ENCODE measurements around the gene TUBGCP6.

DNA sequence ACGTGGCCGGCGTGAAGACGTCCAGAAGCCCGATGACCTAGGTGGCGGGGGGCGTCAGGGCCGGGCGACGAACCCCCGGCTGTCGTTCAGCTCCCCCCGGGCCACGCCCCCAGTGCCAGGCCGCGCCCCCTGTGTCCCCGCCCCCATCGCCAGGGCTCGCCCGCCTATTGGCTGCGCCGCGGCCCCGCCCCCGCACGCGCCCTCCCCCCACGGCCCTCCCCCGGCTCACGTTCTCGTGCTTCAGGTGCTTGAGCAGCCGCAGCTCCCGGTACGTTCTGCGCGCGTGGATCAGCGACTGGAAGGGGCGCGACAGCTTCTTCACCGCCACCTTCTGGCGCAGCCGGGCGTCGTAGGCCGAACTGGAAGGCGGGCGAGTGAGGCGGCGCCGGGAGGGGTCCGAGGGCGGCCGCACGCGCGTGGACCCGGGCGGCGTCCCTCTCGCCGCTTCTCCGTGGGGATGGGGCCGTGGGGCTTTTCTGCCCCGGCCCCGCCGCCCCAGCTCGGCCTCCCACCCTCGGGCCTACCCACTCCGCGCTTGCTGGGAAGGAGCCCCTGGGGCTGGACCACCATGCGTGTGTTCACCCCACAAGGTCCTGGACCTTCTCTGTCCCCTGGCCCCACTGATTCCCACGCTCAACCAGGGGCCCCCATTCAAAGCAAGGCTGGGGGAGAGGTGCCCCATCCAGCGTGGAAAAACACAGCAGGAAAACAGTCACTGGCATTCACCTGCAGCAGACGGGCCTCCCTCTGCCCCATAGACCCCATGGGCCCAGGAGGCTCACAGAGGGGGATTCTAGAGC is 23.0 kb upstream of the TUBGCP6 start:
- TF ChIP-seq TCF4 (CRISPR knock-in tag; IDR thresholded peaks at IDR 0.05; ENCODE audit: borderline replicate concordance), result no peak
- TF ChIP-seq ZNF565 (CRISPR knock-in tag; conservative IDR thresholded peaks at IDR 0.05; ENCODE audit: low read depth), result no peak
- TF ChIP-seq TOX (CRISPR knock-in tag; IDR thresholded peaks at IDR 0.05; ENCODE audit: borderline replicate concordance), result no peak
- TF ChIP-seq CSDC2 (CRISPR knock-in tag; IDR thresholded peaks at IDR 0.05), result no peak
- TF ChIP-seq GLIS3 (CRISPR knock-in tag; IDR thresholded peaks at IDR 0.05), result no peak
- no peak for TF ChIP-seq PPARA (CRISPR knock-in tag; IDR thresholded peaks at IDR 0.05; ENCODE audit: borderline replicate concordance)
- TF ChIP-seq, protein P1, sequence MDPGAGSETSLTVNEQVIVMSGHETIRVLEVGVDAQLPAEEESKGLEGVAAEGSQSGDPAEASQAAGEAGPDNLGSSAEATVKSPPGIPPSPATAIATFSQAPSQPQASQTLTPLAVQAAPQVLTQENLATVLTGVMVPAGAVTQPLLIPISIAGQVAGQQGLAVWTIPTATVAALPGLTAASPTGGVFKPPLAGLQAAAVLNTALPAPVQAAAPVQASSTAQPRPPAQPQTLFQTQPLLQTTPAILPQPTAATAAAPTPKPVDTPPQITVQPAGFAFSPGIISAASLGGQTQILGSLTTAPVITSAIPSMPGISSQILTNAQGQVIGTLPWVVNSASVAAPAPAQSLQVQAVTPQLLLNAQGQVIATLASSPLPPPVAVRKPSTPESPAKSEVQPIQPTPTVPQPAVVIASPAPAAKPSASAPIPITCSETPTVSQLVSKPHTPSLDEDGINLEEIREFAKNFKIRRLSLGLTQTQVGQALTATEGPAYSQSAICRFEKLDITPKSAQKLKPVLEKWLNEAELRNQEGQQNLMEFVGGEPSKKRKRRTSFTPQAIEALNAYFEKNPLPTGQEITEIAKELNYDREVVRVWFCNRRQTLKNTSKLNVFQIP (CRISPR knock-in tag; IDR thresholded peaks at IDR 0.05; ENCODE audit: borderline replicate concordance, low read depth), result no peak
- no peak for TF ChIP-seq RARB (CRISPR knock-in tag; IDR thresholded peaks at IDR 0.05)
- TF ChIP-seq OSR1 (CRISPR knock-in tag; IDR thresholded peaks at IDR 0.05), result no peak

Data from SK-N-SH treated with all-trans-retinoic acid at 6 μM for 48 hours (cell line).